Inflammatory macrophage (primary cell): Measurements from ENCODE around the gene TUBB4A.

Experiments used
- DNase-seq, 2 donors: peaks; one replicate each; pipeline ENCODE4 v3.0.0-alpha.2; 2020 to 2022
- total RNA-seq, 18 experiments: gene quantifications; one replicate each; lab custom pipeline; 2026; ENCODE audit warnings: mixed read lengths in 6 of 18, inconsistent platforms in 2 of 18; lab: John Stamatoyannopoulos, UW

Gene TUBB4A
- 0 to 1.3 (median 0.16) reads per million in 18 experiments for total RNA-seq

- DNase-seq = no peak
These were observed at the start of gene TUBB4A for GRCh38 chr19:6501740-6502648. Gene TUBB4A (minus strand): TSS chr19:6502309. CDS start chr19:6502212, 97 bp downstream.

DNA sequence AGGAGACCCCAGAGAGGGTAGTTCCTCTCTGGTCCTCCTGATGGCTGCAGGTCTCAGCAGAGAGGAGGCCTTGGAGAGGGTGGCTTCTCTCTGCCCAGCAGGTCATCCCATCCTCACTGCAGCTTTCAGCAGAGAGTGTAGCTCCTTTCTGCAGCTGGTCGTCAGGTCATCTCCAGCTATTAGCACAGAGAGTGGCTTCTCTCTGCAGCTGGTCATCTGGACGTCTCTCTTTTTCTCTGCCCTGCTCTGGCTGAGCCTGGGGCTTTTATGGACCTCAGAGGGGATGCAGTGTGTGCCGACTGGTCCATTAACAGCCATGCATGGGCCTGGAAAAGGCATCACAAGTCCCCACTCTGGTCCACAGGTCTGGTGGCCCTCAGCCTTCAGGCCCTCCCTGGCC lies 49.0 kb upstream of the TUBB4A start:
- DNase-seq = no peak

GRCh38 chr19:6550679-6551078 lies 48.6 kb upstream of the TUBB4A start:
- peak; percentile 22 to 34 for DNase-seq

DNA sequence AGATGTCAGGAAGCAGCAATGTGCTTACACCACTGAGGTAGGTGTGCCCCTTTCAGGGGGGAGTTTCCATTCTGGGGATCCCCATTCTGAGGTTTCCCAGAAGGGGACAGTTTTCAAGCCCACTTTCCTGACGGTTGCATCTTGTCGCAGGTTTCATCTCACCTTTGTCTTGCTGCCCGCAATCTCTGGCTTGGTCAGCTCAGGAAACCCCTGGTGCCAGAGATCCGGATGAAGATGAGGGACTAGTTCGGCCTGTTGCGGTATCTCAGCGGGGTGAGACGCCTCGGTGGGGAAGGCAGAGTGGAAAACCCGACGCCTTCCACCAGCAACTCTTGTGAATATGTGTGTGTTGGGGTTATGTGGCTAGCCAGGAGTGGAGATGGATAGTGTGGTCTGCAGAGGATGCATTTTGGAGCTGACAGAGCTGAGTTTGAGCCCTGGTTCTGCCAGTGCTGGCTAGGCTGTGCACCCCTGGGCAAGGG lies 41.8 kb upstream of the TUBB4A start:
- no peak for DNase-seq

DNA sequence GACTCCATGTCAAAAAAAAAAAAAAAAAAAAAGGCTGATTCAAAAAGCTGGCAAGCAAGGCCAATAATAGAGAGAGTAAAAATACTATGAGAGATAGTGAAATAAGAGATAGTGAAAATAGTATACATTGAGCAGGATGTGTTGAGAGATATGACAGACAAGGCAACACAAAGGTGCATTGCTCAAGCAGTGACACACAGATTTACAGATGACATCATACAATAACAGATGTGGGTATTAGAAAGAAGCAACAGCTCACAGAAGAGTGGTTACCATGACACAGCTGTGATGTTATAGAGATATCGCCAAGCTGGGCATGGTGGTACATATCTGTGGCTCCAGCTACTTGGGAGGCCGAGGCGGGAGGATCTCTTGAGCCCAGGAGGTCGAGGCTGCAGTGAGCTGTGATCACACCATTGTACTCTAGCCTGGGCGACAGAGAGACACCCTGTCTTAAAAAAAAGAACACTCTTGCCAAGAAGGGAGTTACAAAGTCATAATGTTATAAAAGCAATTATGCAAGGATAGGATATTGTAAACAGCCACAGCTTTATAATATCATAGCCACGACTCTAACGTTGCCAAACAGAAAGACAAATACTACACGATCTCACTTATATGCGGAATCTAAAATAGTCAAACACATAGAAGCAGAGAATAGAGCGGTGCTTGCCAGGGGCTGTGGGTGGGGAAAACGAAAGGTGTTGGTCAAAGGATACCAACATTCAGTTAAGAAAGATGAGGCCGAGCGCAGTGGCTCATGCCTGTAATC lies 39.0 kb upstream of the TUBB4A start:
- DNase-seq = no peak

DNA sequence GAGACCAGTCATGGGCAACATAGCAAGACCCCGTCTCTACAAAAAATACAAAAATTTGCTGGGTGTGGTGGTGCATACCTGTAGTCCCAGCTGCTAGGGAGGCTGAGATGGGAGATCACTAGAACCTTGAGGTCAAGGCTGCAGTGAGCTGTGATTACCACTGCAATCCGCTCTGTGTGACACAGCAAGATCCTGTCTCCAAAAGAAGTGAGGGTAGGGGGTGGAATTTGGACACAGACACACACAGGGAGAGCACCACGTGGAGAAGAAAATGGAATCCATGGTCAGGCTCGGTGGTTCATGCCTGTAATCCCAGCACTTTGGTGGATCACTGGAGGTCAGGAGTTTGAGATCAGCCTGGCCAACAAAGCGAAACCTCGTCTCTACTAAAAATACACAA lies 37.4 kb upstream of the TUBB4A start:
- DNase-seq = no peak

GRCh38 chr19:6535558-6536137 lies 33.5 kb upstream of the TUBB4A start:
- no peak for DNase-seq

DNA sequence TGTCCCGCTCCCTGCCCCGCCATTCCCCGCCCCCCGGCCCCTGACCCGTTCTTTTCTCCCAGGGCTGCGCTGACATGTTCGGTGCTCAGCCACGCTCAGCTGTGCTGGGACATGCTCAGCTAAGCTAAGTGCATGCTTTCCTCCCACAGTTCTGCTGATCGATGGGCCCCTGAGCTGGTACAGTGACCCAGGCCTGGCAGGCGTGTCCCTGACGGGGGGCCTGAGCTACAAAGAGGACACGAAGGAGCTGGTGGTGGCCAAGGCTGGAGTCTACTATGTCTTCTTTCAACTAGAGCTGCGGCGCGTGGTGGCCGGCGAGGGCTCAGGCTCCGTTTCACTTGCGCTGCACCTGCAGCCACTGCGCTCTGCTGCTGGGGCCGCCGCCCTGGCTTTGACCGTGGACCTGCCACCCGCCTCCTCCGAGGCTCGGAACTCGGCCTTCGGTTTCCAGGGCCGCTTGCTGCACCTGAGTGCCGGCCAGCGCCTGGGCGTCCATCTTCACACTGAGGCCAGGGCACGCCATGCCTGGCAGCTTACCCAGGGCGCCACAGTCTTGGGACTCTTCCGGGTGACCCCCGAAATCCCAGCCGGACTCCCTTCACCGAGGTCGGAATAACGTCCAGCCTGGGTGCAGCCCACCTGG lies 32.5 kb upstream of the TUBB4A start:
- no peak for DNase-seq

DNA sequence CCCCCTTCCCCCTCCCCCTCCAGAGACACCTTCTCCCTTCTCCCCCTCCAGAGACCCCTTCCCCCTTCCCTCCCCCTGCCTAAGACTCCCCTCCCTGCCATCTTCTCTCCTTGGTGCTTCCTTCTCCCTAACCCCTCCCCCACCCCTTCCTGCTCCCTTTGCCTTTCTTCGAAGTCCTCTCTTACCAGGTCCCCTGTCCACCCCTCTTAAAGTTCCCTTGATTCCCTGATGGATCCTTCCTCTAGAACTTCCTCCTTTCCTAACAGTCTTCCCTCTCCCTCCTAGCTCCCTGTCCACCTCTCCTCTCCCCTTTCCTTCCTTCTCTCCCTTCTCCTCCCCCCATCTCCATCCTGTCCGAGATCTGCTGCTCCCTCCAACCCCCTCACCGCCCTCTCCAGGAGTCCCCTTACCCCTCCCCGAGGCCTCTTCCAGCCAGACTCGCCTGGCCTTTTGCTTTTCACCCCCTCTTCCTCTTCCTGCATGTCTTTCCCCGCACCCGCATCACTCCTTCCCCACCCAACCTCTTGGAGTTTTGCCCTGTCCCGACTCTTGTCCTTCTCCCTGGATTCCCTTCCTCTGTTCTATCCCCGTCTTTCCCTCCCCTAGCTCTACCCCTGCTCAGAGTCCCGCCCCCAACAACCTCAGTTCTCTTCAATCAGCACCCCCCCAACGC lies 31.8 kb upstream of the TUBB4A start:
- DNase-seq = no peak

GRCh38 chr19:6533000-6533328 lies 30.9 kb upstream of the TUBB4A start:
- no peak for DNase-seq

DNA sequence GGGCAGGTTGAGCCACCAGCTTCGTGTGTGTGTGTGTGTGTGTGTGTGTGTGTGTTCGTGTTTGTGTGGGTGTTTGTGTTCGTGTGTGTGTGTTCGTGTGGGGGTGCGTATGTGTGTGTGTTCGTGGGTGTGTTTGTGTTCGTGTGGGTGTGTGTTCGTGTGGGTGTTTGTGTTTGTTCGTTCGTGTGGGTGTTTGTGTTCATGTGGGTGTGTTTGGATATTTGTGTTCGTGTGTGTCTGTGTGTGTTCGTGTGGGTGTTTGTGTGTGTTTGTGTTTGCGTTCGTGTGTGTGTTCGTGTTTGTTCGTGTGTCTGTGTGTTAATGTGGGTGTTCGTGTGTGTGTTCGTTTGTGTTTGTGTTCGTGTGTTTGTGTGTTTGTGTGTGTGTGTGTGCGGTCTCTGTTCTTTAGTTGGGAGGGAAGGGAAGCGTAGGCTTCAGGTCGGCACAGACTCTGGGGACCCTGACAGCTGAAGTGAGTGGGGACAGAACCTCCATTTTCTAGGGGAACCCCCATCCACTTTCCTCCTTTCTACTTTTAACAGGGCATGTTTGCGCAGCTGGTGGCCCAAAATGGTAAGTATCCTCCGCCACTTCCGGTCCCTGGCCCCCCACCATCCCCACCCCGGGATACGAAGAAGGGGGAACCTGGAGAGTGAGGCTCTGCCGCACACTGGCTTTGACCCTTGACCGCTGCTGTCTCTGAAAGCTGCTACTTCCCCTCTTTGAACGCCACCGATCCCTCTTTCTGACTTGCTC lies 30.3 kb upstream of the TUBB4A start:
- peak; percentile 59 to 73 for DNase-seq

- no peak for DNase-seq
These were observed 29.8 kb upstream of the TUBB4A start for GRCh38 chr19:6531956-6532243.

DNA sequence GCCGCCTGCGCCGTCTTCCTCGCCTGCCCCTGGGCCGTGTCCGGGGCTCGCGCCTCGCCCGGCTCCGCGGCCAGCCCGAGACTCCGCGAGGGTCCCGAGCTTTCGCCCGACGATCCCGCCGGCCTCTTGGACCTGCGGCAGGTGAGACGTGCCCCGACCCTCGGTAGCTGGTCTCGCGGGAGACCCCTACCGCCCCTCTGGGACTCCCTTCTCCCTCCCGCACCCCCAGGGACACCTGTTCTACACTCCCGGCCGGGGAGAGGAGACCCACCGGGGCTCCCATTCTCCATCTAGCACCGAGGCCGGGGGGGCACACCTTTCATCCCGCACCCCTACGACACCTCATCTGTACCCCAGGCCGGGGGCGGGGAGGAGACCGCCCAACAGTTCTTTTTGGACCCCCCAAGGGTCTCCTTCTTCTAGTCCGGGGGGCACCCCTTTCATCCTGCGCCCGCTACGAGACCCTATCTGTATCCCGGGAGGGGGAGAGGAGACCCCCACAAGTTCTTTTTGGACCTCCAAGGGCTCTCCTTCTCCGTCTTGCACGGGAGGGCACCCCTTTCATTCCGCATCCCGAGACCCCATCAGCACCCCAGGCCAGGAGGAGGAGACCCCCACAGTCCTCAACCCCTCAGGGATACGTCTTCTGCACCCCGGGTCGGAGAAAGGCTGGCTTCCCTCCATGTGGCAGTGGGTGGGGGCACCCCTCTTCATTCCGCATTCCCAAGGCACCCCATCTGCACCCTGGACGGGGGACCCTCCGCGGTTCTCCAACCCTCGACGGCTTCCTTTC lies 29.2 kb upstream of the TUBB4A start:
- DNase-seq = no peak

DNA sequence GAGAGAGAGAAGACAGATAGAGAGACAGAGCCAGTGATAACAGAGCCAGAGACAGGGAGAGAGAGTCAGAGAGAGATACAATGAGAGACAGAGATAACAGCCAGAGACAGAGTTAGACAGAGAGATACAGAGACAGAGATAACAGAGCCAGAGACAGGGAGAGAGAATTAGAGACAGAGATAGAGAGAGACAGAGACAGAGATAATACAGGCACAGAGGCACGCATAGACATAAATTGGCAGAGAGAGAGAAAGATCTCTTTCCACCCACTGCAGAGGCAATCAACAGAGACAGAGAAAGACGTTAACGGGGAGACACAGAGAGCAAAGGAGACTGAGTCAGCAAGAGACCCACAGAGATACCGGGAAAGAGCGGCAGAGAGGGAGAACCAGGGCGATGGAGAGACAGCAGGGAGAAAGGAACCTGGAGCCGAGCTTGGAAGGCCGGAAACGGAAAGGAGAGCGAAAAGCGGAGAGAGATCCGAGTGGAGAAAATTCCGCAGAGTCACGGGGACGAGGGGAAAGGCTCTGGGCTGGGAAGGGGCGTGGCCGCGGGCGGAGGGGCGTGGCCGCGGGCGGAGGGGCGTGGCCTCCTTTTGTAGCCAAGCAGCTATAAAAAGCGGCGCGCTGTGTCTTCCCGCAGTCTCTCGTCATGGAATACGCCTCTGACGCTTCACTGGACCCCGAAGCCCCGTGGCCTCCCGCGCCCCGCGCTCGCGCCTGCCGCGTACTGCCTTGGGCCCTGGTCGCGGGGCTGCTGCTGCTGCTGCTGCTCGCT lies 28.5 kb upstream of the TUBB4A start, which contains the start of gene TNFSF9:
Gene TNFSF9 (plus strand): TSS at position 641 of the 777 bp plus-strand sequence. CDS start 11 bp downstream, at position 652.
- DNase-seq = peak; percentile 88 to 89

DNA sequence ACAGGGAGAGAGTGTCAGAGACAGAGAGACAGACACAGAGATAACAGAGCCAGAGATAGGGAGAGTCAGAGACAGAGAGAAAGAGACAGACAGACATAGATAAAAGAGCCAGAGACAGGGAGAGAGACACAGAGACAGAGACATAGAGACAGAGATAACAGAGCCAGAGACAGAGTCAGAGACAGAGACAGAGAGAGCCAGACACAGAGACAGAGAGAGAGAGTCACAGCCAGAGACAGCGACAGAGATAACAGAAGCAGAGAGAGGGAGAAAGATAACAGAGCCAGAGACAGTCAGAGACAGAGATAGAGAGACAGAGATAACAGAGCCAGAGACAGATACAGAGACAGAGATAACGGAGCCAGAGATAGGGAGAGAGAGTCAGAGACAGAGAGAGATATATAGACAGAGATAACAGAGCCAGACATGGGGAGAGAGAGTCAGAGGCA lies 27.9 kb upstream of the TUBB4A start:
- no peak for DNase-seq

- no peak for DNase-seq
These were observed 27.2 kb upstream of the TUBB4A start for GRCh38 chr19:6529351-6529750.

- DNase-seq = peak; percentile 76 to 86
These were observed 26.5 kb upstream of the TUBB4A start for GRCh38 chr19:6528544-6529121.

GRCh38 chr19:6527893-6528543 lies 25.9 kb upstream of the TUBB4A start:
- DNase-seq = no peak

DNA sequence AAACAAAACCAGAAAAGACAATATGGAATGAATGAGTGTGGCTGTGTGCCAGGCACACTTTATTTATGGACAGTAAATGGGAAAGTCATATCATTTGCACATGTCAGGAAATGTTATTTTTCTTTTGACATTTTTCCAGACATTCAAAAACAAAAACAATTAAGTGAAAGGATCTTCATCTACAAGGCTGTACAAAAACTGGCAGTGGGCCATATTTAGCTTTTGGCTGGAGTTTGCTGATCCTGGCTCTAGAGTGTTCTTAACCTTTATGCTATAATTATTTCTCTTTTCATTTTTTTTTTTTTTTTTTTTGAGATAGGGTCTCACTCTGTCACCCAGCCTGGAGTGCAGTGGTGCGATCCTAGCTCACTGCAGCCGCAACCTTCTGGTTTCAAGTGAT lies 22.2 kb upstream of the TUBB4A start:
- no peak for DNase-seq
